SK-N-SH (cell line): ENCODE results near the gene RAD51B. TPM values are rescaled to one million over a fixed set of nuclear protein-coding genes. Genes with fewer than 3 reads are reported as not detected.

Experiments
- CTCF ChIA-PET: fragments of 300-600, 350-600 bp; formaldehyde crosslinking; extraction: SDS; loops from one replicate; lab custom pipeline; 2021; lab: Yijun Ruan, JAX
- POLR2A ChIA-PET: fragments of 350-600 bp; sonication (Branson Sonifier 250); formaldehyde crosslinking; extraction: SDS; loops from one replicate; lab custom pipeline; 2020; ENCODE audit warnings: antibody characterized with exemption, inconsistent platforms; lab: Yijun Ruan, JAX
- DNase-seq: peaks from one replicate; pipeline ENCODE4 v3.0.0; 2012
- H2AFZ ChIP-seq: fragments of 200-600 bp; sonication (generic); 2 replicates; pipeline ENCODE4 v1.8.1; 2016; ENCODE audit warnings: antibody characterized with exemption, mild to moderate bottlenecking, low read depth
- H3F3A ChIP-seq: fragments of 200-600 bp; sonication (generic); replicated peaks from 2 replicates; pipeline ENCODE3; 2016; ENCODE audit warnings: antibody characterized with exemption, mild to moderate bottlenecking; ENCODE audit not compliant: insufficient read depth
- H3K27ac ChIP-seq, 2 experiments: fragments of 200-500 bp in 1 of 2; fragments of 200-600 bp in 1 of 2; sonication (Bioruptor generic) in 1 of 2; sonication (generic), shearing (Covaris generic) in 1 of 2; 2 replicates each; pipeline versions ENCODE4 v1.5.1 to v1.6.1; 2014 to 2016; ENCODE audit warnings: low read depth in 2 of 2, inconsistent platforms in 1 of 2, low read length in 1 of 2, mild to moderate bottlenecking in 1 of 2, mixed read lengths in 1 of 2
- H3K27me3 ChIP-seq: fragments of 200-600 bp; sonication (generic), shearing (Covaris generic); 2 replicates; pipeline ENCODE4 v1.6.1; 2016; ENCODE audit warnings: mixed run types; ENCODE audit not compliant: insufficient read depth
- H3K36me3 ChIP-seq, 2 experiments: fragments of 200-500 bp in 1 of 2; fragments of 200-600 bp in 1 of 2; sonication (Bioruptor generic) in 1 of 2; sonication (generic) in 1 of 2; replicated peaks in 1 of 2; 2 replicates each; pipeline versions ENCODE3 to v1.5.1; 2014 to 2016; ENCODE audit warnings: low read length in 1 of 2, mild to moderate bottlenecking in 1 of 2; ENCODE audit not compliant: insufficient read depth in 2 of 2, control insufficient read depth in 1 of 2
- H3K4me1 ChIP-seq, 2 experiments: fragments of 200-500 bp in 1 of 2; fragments of 200-600 bp in 1 of 2; sonication (Bioruptor generic) in 1 of 2; sonication (generic), shearing (Covaris generic) in 1 of 2; 2 replicates each; pipeline versions ENCODE4 v1.5.1 to v1.6.1; 2014 to 2016; ENCODE audit warnings: low read depth in 1 of 2, low read length in 1 of 2, mixed run types in 1 of 2; ENCODE audit not compliant: insufficient read depth in 2 of 2, control insufficient read depth in 1 of 2
- H3K4me2 ChIP-seq: fragments of 200-600 bp; sonication (generic), shearing (Covaris generic); 2 replicates; pipeline ENCODE4 v1.6.1; 2017; ENCODE audit warnings: mixed run types
- H3K4me3 ChIP-seq, 2 experiments: fragments of 200-500 bp in 1 of 2; fragments of 200-600 bp in 1 of 2; sonication (Bioruptor generic) in 1 of 2; sonication (generic), shearing (Covaris generic) in 1 of 2; 2 replicates each; pipeline versions ENCODE4 v1.5.1 to v1.8.1; 2014 to 2016; ENCODE audit warnings: low read depth in 2 of 2, inconsistent platforms in 1 of 2, low read length in 1 of 2, mild to moderate bottlenecking in 1 of 2, mixed read lengths in 1 of 2, moderate library complexity in 1 of 2
- H3K79me2 ChIP-seq: fragments of 200-600 bp; sonication (generic); 2 replicates; pipeline ENCODE4 v1.8.1; 2017; ENCODE audit warnings: mild to moderate bottlenecking; ENCODE audit not compliant: insufficient read depth
- H3K9ac ChIP-seq: fragments of 200-600 bp; sonication (generic); 2 replicates; pipeline ENCODE4 v1.6.1; 2017; ENCODE audit warnings: mixed run types
- H3K9me2 ChIP-seq: fragments of 200-600 bp; sonication (generic); 2 replicates; pipeline ENCODE4 v1.6.1; 2017; ENCODE audit warnings: mixed run types
- H3K9me3 ChIP-seq: fragments of 200-600 bp; sonication (generic); 2 replicates; pipeline ENCODE4 v1.6.1; 2017; ENCODE audit warnings: mixed run types, mild to moderate bottlenecking, moderate library complexity
- H4K20me1 ChIP-seq: fragments of 200-600 bp; sonication (generic); 2 replicates; pipeline ENCODE4 v1.6.1; 2017; ENCODE audit warnings: mild to moderate bottlenecking, mixed run types; ENCODE audit not compliant: insufficient read depth
- CHD2 ChIP-seq: fragments of 150-350 bp; IDR thresholded peaks from 2 replicates; pipeline ENCODE4 v1.6.1; 2018; ENCODE audit warnings: low read length; ENCODE audit not compliant: partially characterized antibody
- EP300 ChIP-seq, 2 experiments: IDR thresholded peaks; 2 replicates each; pipeline versions ENCODE4 v1.4.0 to v1.6.1; 2012; ENCODE audit warnings: borderline replicate concordance in 1 of 2, low read depth in 1 of 2, low read length in 1 of 2
- FOSL2 ChIP-seq: IDR thresholded peaks from 2 replicates; pipeline ENCODE4 v1.4.0; 2012; ENCODE audit warnings: low read depth, mild to moderate bottlenecking, moderate library complexity, borderline replicate concordance
- FOXM1 ChIP-seq: IDR thresholded peaks from 2 replicates; pipeline ENCODE4 v1.4.0; 2012; ENCODE audit warnings: low read depth, mild to moderate bottlenecking
- GATA2 ChIP-seq: sonication (generic); formaldehyde crosslinking; IDR thresholded peaks from 2 replicates; pipeline ENCODE4 v1.5.0; 2020; ENCODE audit warnings: mild to moderate bottlenecking, missing genetic modification reagents
- JUND ChIP-seq: IDR thresholded peaks from 2 replicates; pipeline ENCODE4 v1.4.0; 2012
- MEF2A ChIP-seq: IDR thresholded peaks from 2 replicates; pipeline ENCODE4 v1.4.0; 2012; ENCODE audit warnings: low read depth, borderline replicate concordance
- NFIC ChIP-seq: IDR thresholded peaks from 2 replicates; pipeline ENCODE4 v1.4.0; 2012; ENCODE audit warnings: borderline replicate concordance
- PBX3 ChIP-seq: IDR thresholded peaks from 2 replicates; pipeline ENCODE4; 2012
- POLR2AphosphoS5 ChIP-seq: IDR thresholded peaks from 2 replicates; pipeline ENCODE4 v1.6.1; 2012; ENCODE audit warnings: low read depth, low read length
- RAD21 ChIP-seq: IDR thresholded peaks from 2 replicates; pipeline ENCODE4 v1.6.1; 2012; ENCODE audit warnings: mild to moderate bottlenecking, low read length
- RCOR1 ChIP-seq: fragments of 150-350 bp; IDR thresholded peaks from 2 replicates; pipeline ENCODE4 v1.6.1; 2017; ENCODE audit warnings: antibody characterized with exemption, low read length
- REST ChIP-seq: IDR thresholded peaks from 2 replicates; pipeline ENCODE4 v1.6.1; 2012; ENCODE audit warnings: mild to moderate bottlenecking, low read depth, low read length, moderate library complexity
- RFX5 ChIP-seq: IDR thresholded peaks from 2 replicates; pipeline ENCODE4 v1.6.1; 2012; ENCODE audit warnings: mild to moderate bottlenecking, improper control_type of control experiment, low read length
- RXRA ChIP-seq: IDR thresholded peaks from 2 replicates; pipeline ENCODE4 v1.4.0; 2012; ENCODE audit warnings: low read depth, mild to moderate bottlenecking, borderline replicate concordance
- TCF12 ChIP-seq: IDR thresholded peaks from 2 replicates; pipeline ENCODE4 v1.4.0; 2012
- TEAD4 ChIP-seq: IDR thresholded peaks from 2 replicates; pipeline ENCODE4 v1.4.0; 2012; ENCODE audit warnings: mild to moderate bottlenecking, borderline replicate concordance; ENCODE audit not compliant: insufficient read depth
- WGBS: methylation state at CpG from one replicate; pipeline ENCODE4 v1.1.6; 2017; ENCODE audit warnings: low lambda C conversion rate; 5-methylcytosine and 5-hydroxymethylcytosine counted together
- polyA plus RNA-seq, 3 experiments: library from polyadenylated mRNA; depleted of rRNA; stranded (reverse); fragments of >200 nt; gene quantifications; 2 replicates each; pipeline ENCODE4 v1.2.3, GENCODE V29; 2012
- TF ChIP-seq, protein P1 (sequence below): IDR thresholded peaks from 2 replicates; pipeline ENCODE4 v1.4.0; 2012; ENCODE audit warnings: low read depth, borderline replicate concordance
- TF ChIP-seq, protein P2 (sequence below): IDR thresholded peaks from 2 replicates; pipeline ENCODE4 v1.4.0; 2012; ENCODE audit warnings: low read depth, borderline replicate concordance

Gene RAD51B
- polyA plus RNA-seq, 1 of the 3 experiments (the other 2 are of a cell fraction): 6.0 TPM

GRCh38 chr14:68145539-68145938, 326.0 kb downstream of the RAD51B start:
- peak overlapping the region; percentile 37; the same call in 1 of the 2 replicates for H3K9ac ChIP-seq
- ChIA-PET POLR2A (no interaction called here), CTCF (no interaction called here)
- H3K27ac ChIP-seq: peak overlapping the region; percentile 95 to 100
- no peaks in the 10 kb centered on the region for H3K27me3 ChIP-seq
- H3K4me3 ChIP-seq: no peak overlapping the region
- no peaks in the 10 kb centered on the region for H4K20me1 ChIP-seq
- peaks cover 61% of the 10 kb centered on the region for H3F3A ChIP-seq
- H2AFZ ChIP-seq: no peak overlapping the region
- no peak for DNase-seq
- peaks cover 9 to 59% of the 10 kb centered on the region in 2 experiments for H3K4me1 ChIP-seq
- 0 out of 2 replicates have a peak, but pooled peaks cover 4% of the 10 kb centered on the region for H3K9me3 ChIP-seq
- no peaks in the 10 kb centered on the region for H3K79me2 ChIP-seq
- H3K4me2 ChIP-seq: peak overlapping the region; percentile 25; the same call in 1 of the 2 replicates
- H3K36me3 ChIP-seq: no peaks in the 10 kb centered on the region
- H3K9me2 ChIP-seq: no peaks in the 10 kb centered on the region
- TF ChIP-seq JUND (peak; percentile 59), PBX3 (peak; percentile 68), POLR2AphosphoS5 (peak; percentile 22; the same call in 1 of the 2 replicates), MEF2A (peak; percentile 88; the same call in 1 of the 2 replicates), RFX5 (no peak), RXRA (peak; percentile 33; the same call in 1 of the 2 replicates), TCF12 (peak; percentile 81), FOSL2 (peak; percentile 48; the same call in 1 of the 2 replicates), FOXM1 (no peak), NFIC (peak; percentile 60; the same call in 1 of the 2 replicates), EP300 (IDR thresholded peaks at IDR 0.05; ENCODE audit: borderline replicate concordance in 1 of 2, low read depth in 1 of 2, low read length in 1 of 2) (peak; percentile 46 to 58; a peak in 2 of 4 replicates)
- TF ChIP-seq, protein P1, sequence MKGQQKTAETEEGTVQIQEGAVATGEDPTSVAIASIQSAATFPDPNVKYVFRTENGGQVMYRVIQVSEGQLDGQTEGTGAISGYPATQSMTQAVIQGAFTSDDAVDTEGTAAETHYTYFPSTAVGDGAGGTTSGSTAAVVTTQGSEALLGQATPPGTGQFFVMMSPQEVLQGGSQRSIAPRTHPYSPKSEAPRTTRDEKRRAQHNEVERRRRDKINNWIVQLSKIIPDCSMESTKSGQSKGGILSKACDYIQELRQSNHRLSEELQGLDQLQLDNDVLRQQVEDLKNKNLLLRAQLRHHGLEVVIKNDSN: no peak

GRCh38 chr14:68146818-68147217, 327.2 kb downstream of the RAD51B start:
- POLR2A ChIA-PET: no interaction called here
- H2AFZ ChIP-seq: no peak overlapping the region
- H3K4me1 ChIP-seq: peaks cover 6 to 46% of the 10 kb centered on the region in 2 experiments
- peaks cover 50% of the 10 kb centered on the region for H3F3A ChIP-seq
- no peaks in the 10 kb centered on the region for H3K27me3 ChIP-seq
- peak overlapping the region; percentile 95 to 100; a peak in 3 of 4 replicates for H3K27ac ChIP-seq
- H3K79me2 ChIP-seq: no peaks in the 10 kb centered on the region
- H3K4me2 ChIP-seq: peak overlapping the region; percentile 55
- H3K9me2 ChIP-seq: no peaks in the 10 kb centered on the region
- H3K36me3 ChIP-seq: no peaks in the 10 kb centered on the region
- DNase-seq: no peak
- CTCF ChIA-PET: no interaction called here
- H4K20me1 ChIP-seq: no peaks in the 10 kb centered on the region
- peak overlapping the region; percentile 48; the same call in 1 of the 2 replicates for H3K9ac ChIP-seq
- WGBS: 11% methylated on average over 3 of the region's 3 CpGs
- 0 out of 2 replicates have a peak, but pooled peaks cover 4% of the 10 kb centered on the region for H3K9me3 ChIP-seq
- H3K4me3 ChIP-seq: no peak overlapping the region
- TF ChIP-seq POLR2AphosphoS5 (peak; percentile 95), MEF2A (peak; percentile 94), RAD21 (no peak), PBX3 (peak; percentile 97), FOSL2 (peak; percentile 78), TEAD4 (peak; percentile 100), RCOR1 (no peak), REST (peak; percentile 68; the same call in 1 of the 2 replicates), GATA2 (CRISPR knock-in tag) (no peak), NFIC (peak; percentile 99), CHD2 (no peak)
- TF ChIP-seq, protein P2, sequence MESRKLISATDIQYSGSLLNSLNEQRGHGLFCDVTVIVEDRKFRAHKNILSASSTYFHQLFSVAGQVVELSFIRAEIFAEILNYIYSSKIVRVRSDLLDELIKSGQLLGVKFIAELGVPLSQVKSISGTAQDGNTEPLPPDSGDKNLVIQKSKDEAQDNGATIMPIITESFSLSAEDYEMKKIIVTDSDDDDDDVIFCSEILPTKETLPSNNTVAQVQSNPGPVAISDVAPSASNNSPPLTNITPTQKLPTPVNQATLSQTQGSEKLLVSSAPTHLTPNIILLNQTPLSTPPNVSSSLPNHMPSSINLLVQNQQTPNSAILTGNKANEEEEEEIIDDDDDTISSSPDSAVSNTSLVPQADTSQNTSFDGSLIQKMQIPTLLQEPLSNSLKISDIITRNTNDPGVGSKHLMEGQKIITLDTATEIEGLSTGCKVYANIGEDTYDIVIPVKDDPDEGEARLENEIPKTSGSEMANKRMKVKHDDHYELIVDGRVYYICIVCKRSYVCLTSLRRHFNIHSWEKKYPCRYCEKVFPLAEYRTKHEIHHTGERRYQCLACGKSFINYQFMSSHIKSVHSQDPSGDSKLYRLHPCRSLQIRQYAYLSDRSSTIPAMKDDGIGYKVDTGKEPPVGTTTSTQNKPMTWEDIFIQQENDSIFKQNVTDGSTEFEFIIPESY: peak; percentile 74
